AG09309 (cell line): Measurements from ENCODE around the gene MYO3B.

Experiments
- DNase-seq: peaks from one replicate; pipeline ENCODE4 v3.0.0-alpha.2; 2010; ENCODE audit warnings: low read depth
- H3K4me3 ChIP-seq: 2 replicates; pipeline ENCODE4 v1.5.1; 2011; ENCODE audit warnings: mild to moderate bottlenecking, low read depth, low read length, moderate library complexity; ENCODE audit not compliant: control insufficient read depth
- TF ChIP-seq, protein P1 (sequence below): IDR thresholded peaks from 2 replicates; pipeline ENCODE4 v1.5.1; 2011; ENCODE audit warnings: mild to moderate bottlenecking, low read depth, low read length, inconsistent platforms; ENCODE audit not compliant: insufficient read depth, control insufficient read depth; ENCODE audit errors: missing control alignments

Gene MYO3B

GRCh38 chr2:170244555-170244954 is 66.6 kb downstream of the MYO3B start:
- DNase-seq: no peak
- H3K4me3 ChIP-seq: no peak overlapping the region
- TF ChIP-seq, protein P1, sequence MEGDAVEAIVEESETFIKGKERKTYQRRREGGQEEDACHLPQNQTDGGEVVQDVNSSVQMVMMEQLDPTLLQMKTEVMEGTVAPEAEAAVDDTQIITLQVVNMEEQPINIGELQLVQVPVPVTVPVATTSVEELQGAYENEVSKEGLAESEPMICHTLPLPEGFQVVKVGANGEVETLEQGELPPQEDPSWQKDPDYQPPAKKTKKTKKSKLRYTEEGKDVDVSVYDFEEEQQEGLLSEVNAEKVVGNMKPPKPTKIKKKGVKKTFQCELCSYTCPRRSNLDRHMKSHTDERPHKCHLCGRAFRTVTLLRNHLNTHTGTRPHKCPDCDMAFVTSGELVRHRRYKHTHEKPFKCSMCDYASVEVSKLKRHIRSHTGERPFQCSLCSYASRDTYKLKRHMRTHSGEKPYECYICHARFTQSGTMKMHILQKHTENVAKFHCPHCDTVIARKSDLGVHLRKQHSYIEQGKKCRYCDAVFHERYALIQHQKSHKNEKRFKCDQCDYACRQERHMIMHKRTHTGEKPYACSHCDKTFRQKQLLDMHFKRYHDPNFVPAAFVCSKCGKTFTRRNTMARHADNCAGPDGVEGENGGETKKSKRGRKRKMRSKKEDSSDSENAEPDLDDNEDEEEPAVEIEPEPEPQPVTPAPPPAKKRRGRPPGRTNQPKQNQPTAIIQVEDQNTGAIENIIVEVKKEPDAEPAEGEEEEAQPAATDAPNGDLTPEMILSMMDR: no peak

DNA sequence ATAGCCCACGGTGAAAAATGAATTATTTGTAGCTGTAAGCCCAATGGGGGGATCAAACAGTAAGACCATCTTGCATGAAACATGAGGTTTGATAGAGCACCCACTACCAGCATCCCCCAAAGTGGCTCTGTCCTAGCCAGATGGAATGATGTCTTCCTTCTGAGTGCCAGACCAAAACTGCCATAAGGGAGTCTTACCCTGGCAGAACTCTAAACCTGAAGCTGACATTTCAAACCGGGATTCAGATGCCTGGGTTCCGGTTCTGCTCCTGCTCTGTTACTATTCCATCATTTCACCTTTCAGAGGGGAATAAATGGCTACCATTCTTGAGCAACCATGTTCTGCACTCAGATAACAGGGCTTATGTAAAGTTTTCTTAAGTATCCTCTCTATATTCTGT is 67.4 kb downstream of the MYO3B start:
- TF ChIP-seq, protein P1: no peak
- DNase-seq: no peak
- no peak overlapping the region for H3K4me3 ChIP-seq

DNA sequence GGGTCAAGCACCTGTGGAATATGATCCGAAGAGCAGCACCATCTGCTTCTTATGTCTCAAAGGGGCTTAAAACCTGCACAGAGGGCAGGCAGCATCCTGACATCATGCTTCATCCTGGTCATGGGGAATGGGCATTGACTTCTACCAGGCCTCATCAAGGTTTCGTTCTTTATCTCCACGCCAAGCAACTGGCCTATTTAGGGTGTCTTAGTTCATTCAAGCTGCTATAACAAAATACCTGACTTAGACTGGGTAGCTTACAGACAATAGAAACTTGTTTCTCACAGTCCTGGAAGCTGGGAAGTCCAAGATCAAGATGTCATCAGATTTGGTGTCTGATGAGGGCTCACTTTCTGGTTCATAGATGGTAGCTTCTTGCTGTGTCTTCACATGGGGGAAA is 69.4 kb downstream of the MYO3B start:
- TF ChIP-seq, protein P1: no peak
- H3K4me3 ChIP-seq: no peak overlapping the region
- no peak for DNase-seq

GRCh38 chr2:170247882-170248393 is 70.0 kb downstream of the MYO3B start:
- no peak overlapping the region for H3K4me3 ChIP-seq
- no peak for DNase-seq
- TF ChIP-seq, protein P1: no peak

- TF ChIP-seq, protein P1: no peak
- no peak overlapping the region for H3K4me3 ChIP-seq
- DNase-seq: no peak
Observed at GRCh38 chr2:170248574-170249393, 70.8 kb downstream of the MYO3B start.

- TF ChIP-seq, protein P1: no peak
- no peak for DNase-seq
- H3K4me3 ChIP-seq: no peak overlapping the region
Observed at GRCh38 chr2:170249761-170250160, 71.8 kb downstream of the MYO3B start.
